ENCODE data around the gene CALML4. TPM values are rescaled to one million over a fixed set of nuclear protein-coding genes. Genes with fewer than 3 reads are reported as not detected.
A peak's percentile ranks its signal among the peaks of the same experiment; 100 is the strongest.
"Not testable (repeated sequence)": the region's sequence is repeated elsewhere in the genome, so short reads cannot be mapped to it uniquely, and the experiment has no call there.

The CALML4 gene
- total RNA-seq, 5 donors from 2014 or later (not counting 1 experiment from before 2014, with no cell fraction given) = 2.4 to 5.4 (median 3.3) TPM

GRCh38 chr15:68214838-68215254, 9.7 kb upstream of the CALML4 start:
- H3K27ac Mint-ChIP-seq = no peak overlapping the region

GRCh38 chr15:68213991-68214837, 9.1 kb upstream of the CALML4 start:
- peaks cover 5% of the 10 kb centered on the region for H3K36me3 Mint-ChIP-seq
- H3K4me3 ChIP-seq (ENCODE audit: control insufficient read depth in 1 of 2, extremely low read depth in 1 of 2, low read length in 1 of 2) = no peak overlapping the region
- DNase-seq (no peak), ATAC-seq (replicated peaks in 1 of 4) (no peak)
- H3K27me3 Mint-ChIP-seq = no peaks in the 10 kb centered on the region
- H3K4me1 Mint-ChIP-seq = peaks cover 6 to 11% (median 11%) of the 10 kb centered on the region in 3 donors
- H3K4me3 Mint-ChIP-seq = no peak overlapping the region
- ChIA-PET POLR2A (no interaction called here), CTCF (no interaction called here)
- H3K36me3 ChIP-seq (ENCODE audit: control insufficient read depth in 2 of 2, extremely low read depth in 1 of 2, insufficient read depth in 1 of 2, low read length in 1 of 2) = peaks cover 6% of the 10 kb centered on the region in 2 donors
- H3K9me3 ChIP-seq = no peaks in the 10 kb centered on the region
- no peaks in the 10 kb centered on the region for H3K27me3 ChIP-seq (replicated peaks in 1 of 2; ENCODE audit: control insufficient read depth in 2 of 2, extremely low read depth in 1 of 2, insufficient read depth in 2 of 2, low read length in 1 of 2)
- no peak overlapping the region for H3K27ac Mint-ChIP-seq
- H3K4me1 ChIP-seq (ENCODE audit: control insufficient read depth in 1 of 2, extremely low read depth in 1 of 2, insufficient read depth in 2 of 2, low read length in 2 of 2) = peaks cover 7 to 19% of the 10 kb centered on the region in 2 experiments
- H3K9me3 Mint-ChIP-seq = no peaks in the 10 kb centered on the region
- WGBS (ENCODE audit: insufficient coverage) = 94% methylated on average over 10 of the region's 17 CpGs
- H3K27ac ChIP-seq (ENCODE audit: low read length) = no peak overlapping the region

More at GRCh38 chr15:68214838-68215254, 9.7 kb upstream of the CALML4 start:
- 95% methylated on average over 3 of the region's 6 CpGs for WGBS (ENCODE audit: insufficient coverage)
- Mint-ChIP-seq H3K4me3 (no peak overlapping the region), H3K4me1 (peaks cover 1 to 6% (median 6%) of the 10 kb centered on the region in 3 donors), H3K27me3 (no peaks in the 10 kb centered on the region), H3K9me3 (no peaks in the 10 kb centered on the region), H3K36me3 (peaks cover 5% of the 10 kb centered on the region)
- H3K9me3 ChIP-seq = no peaks in the 10 kb centered on the region
- ATAC-seq (replicated peaks in 1 of 4) = no peak
- peaks cover under 1 to 13% of the 10 kb centered on the region in 2 experiments for H3K4me1 ChIP-seq (ENCODE audit: control insufficient read depth in 1 of 2, extremely low read depth in 1 of 2, insufficient read depth in 2 of 2, low read length in 2 of 2)
- no peaks in the 10 kb centered on the region for H3K27me3 ChIP-seq (replicated peaks in 1 of 2; ENCODE audit: control insufficient read depth in 2 of 2, extremely low read depth in 1 of 2, insufficient read depth in 2 of 2, low read length in 1 of 2)
- ChIA-PET CTCF (no interaction called here), POLR2A (no interaction called here)
- H3K27ac ChIP-seq (ENCODE audit: low read length) = no peak overlapping the region
- peaks cover 6% of the 10 kb centered on the region in 2 donors for H3K36me3 ChIP-seq (ENCODE audit: control insufficient read depth in 2 of 2, extremely low read depth in 1 of 2, insufficient read depth in 1 of 2, low read length in 1 of 2)
- H3K4me3 ChIP-seq (ENCODE audit: control insufficient read depth in 1 of 2, extremely low read depth in 1 of 2, low read length in 1 of 2) = no peak overlapping the region
- no peak for DNase-seq

GRCh38 chr15:68213491-68213845, 8.3 kb upstream of the CALML4 start:
- CTCF ChIA-PET; H3K4me3 Mint-ChIP-seq; H3K27me3 Mint-ChIP-seq; H3K36me3 Mint-ChIP-seq; H3K4me3 ChIP-seq (ENCODE audit: control insufficient read depth in 1 of 2, extremely low read depth in 1 of 2, low read length in 1 of 2); POLR2A ChIA-PET; ATAC-seq (replicated peaks in 1 of 4); DNase-seq; H3K36me3 ChIP-seq (ENCODE audit: control insufficient read depth in 2 of 2, extremely low read depth in 1 of 2, insufficient read depth in 1 of 2, low read length in 1 of 2); H3K27ac Mint-ChIP-seq; H3K27ac ChIP-seq (ENCODE audit: low read length); H3K27me3 ChIP-seq (replicated peaks in 1 of 2; ENCODE audit: control insufficient read depth in 2 of 2, extremely low read depth in 1 of 2, insufficient read depth in 2 of 2, low read length in 1 of 2); H3K9me3 Mint-ChIP-seq; H3K9me3 ChIP-seq: not testable (repeated sequence)
- H3K4me1 ChIP-seq (ENCODE audit: control insufficient read depth in 1 of 2, extremely low read depth in 1 of 2, insufficient read depth in 2 of 2, low read length in 2 of 2) = peaks cover 12 to 26% of the 10 kb centered on the region in 2 experiments
- WGBS (ENCODE audit: insufficient coverage) = 90% methylated on average over 3 of the region's 6 CpGs
- peaks cover 13 to 18% (median 18%) of the 10 kb centered on the region in 3 donors for H3K4me1 Mint-ChIP-seq

- DNase-seq (peak in 1 of 35 experiments; percentile 16), ATAC-seq (replicated peaks in 1 of 4) (no peak)
- CTCF ChIA-PET = no interaction called here
- Mint-ChIP-seq H3K27me3 (no peaks in the 10 kb centered on the region), H3K4me1 (peaks cover 20 to 27% (median 20%) of the 10 kb centered on the region in 3 donors), H3K27ac (no peak overlapping the region), H3K36me3 (no peaks in the 10 kb centered on the region), H3K9me3 (no peaks in the 10 kb centered on the region), H3K4me3 (no peak overlapping the region)
- Histone ChIP-seq H3K4me3 (ENCODE audit: control insufficient read depth in 1 of 2, extremely low read depth in 1 of 2, low read length in 1 of 2) (no peak overlapping the region), H3K27me3 (replicated peaks in 1 of 2; ENCODE audit: control insufficient read depth in 2 of 2, extremely low read depth in 1 of 2, insufficient read depth in 2 of 2, low read length in 1 of 2) (no peaks in the 10 kb centered on the region), H3K4me1 (ENCODE audit: control insufficient read depth in 1 of 2, extremely low read depth in 1 of 2, insufficient read depth in 2 of 2, low read length in 2 of 2) (peaks cover 21 to 39% of the 10 kb centered on the region in 2 experiments), H3K9me3 (no peaks in the 10 kb centered on the region), H3K27ac (ENCODE audit: low read length) (no peak overlapping the region), H3K36me3 (ENCODE audit: control insufficient read depth in 2 of 2, extremely low read depth in 1 of 2, insufficient read depth in 1 of 2, low read length in 1 of 2) (peaks cover 0 to 6% of the 10 kb centered on the region in 2 donors)
- POLR2A ChIA-PET = no interaction called here
- WGBS (ENCODE audit: insufficient coverage) = 98% methylated on average over 10 of the region's 14 CpGs
Observed at GRCh38 chr15:68211656-68212320, 6.7 kb upstream of the CALML4 start.

GRCh38 chr15:68210821-68211655, 5.9 kb upstream of the CALML4 start:
- no peak overlapping the region for H3K4me3 Mint-ChIP-seq
- ATAC-seq (replicated peaks in 1 of 4) = peak; percentile 42 to 58 (median 48)
- Histone ChIP-seq H3K9me3 (no peaks in the 10 kb centered on the region), H3K4me3 (ENCODE audit: control insufficient read depth in 1 of 2, extremely low read depth in 1 of 2, low read length in 1 of 2) (no peak overlapping the region), H3K27ac (ENCODE audit: low read length) (no peak overlapping the region), H3K36me3 (ENCODE audit: control insufficient read depth in 2 of 2, extremely low read depth in 1 of 2, insufficient read depth in 1 of 2, low read length in 1 of 2) (peaks cover 0 to 6% of the 10 kb centered on the region in 2 donors), H3K27me3 (replicated peaks in 1 of 2; ENCODE audit: control insufficient read depth in 2 of 2, extremely low read depth in 1 of 2, insufficient read depth in 2 of 2, low read length in 1 of 2) (no peaks in the 10 kb centered on the region), H3K4me1 (ENCODE audit: control insufficient read depth in 1 of 2, extremely low read depth in 1 of 2, insufficient read depth in 2 of 2, low read length in 2 of 2) (peaks cover 28 to 47% of the 10 kb centered on the region in 2 experiments)
- H3K27ac Mint-ChIP-seq = no peak overlapping the region
- peaks cover 20 to 33% (median 25%) of the 10 kb centered on the region in 3 donors for H3K4me1 Mint-ChIP-seq
- DNase-seq = peak in 32 of 35 experiments; percentile 24 to 60 (median 40)
- POLR2A ChIA-PET = no interaction called here
- no peaks in the 10 kb centered on the region for H3K36me3 Mint-ChIP-seq
- WGBS (ENCODE audit: insufficient coverage) = 80% methylated on average over 16 of the region's 23 CpGs
- no peaks in the 10 kb centered on the region for H3K9me3 Mint-ChIP-seq
- CTCF ChIA-PET = interaction anchor here in 1 of 2 donors (0.6 kb wide), 1 partner anchor 181 kb away, joined by 4 read pairs; no protein-coding TSS in a partner anchor
- H3K27me3 Mint-ChIP-seq = no peaks in the 10 kb centered on the region

GRCh38 chr15:68210409-68210756, 5.3 kb upstream of the CALML4 start:
- DNase-seq (no peak), ATAC-seq (replicated peaks in 1 of 4) (no peak)
- no peaks in the 10 kb centered on the region for H3K27me3 ChIP-seq (replicated peaks in 1 of 2; ENCODE audit: control insufficient read depth in 2 of 2, extremely low read depth in 1 of 2, insufficient read depth in 2 of 2, low read length in 1 of 2)
- 100% methylated on average over 1 of the region's 9 CpGs for WGBS (ENCODE audit: insufficient coverage)
- H3K27ac ChIP-seq (ENCODE audit: low read length) = no peak overlapping the region
- ChIA-PET POLR2A (no interaction called here), CTCF (no interaction called here)
- no peak overlapping the region for H3K4me3 ChIP-seq (ENCODE audit: control insufficient read depth in 1 of 2, extremely low read depth in 1 of 2, low read length in 1 of 2)
- H3K36me3 Mint-ChIP-seq = no peaks in the 10 kb centered on the region
- peaks cover 30 to 53% of the 10 kb centered on the region in 2 experiments for H3K4me1 ChIP-seq (ENCODE audit: control insufficient read depth in 1 of 2, extremely low read depth in 1 of 2, insufficient read depth in 2 of 2, low read length in 2 of 2)
- H3K9me3 ChIP-seq = no peaks in the 10 kb centered on the region
- H3K27me3 Mint-ChIP-seq = no peaks in the 10 kb centered on the region
- H3K4me3 Mint-ChIP-seq = no peak overlapping the region
- peaks cover 0 to 6% of the 10 kb centered on the region in 2 donors for H3K36me3 ChIP-seq (ENCODE audit: control insufficient read depth in 2 of 2, extremely low read depth in 1 of 2, insufficient read depth in 1 of 2, low read length in 1 of 2)
- H3K27ac Mint-ChIP-seq = no peak overlapping the region
- no peaks in the 10 kb centered on the region for H3K9me3 Mint-ChIP-seq
- H3K4me1 Mint-ChIP-seq = peaks cover 20 to 39% (median 26%) of the 10 kb centered on the region in 3 donors

All from T-cell (primary cell).